ENCODE measurements around the gene FN1.

GRCh38 chr2:215391531-215391930, 44.3 kb downstream of the FN1 start:
- TF ChIP-seq POLR2AphosphoS5 (IDR thresholded peaks at IDR 0.05; ENCODE audit: low read depth, low read length) (no peak), POLR2A (IDR thresholded peaks at IDR 0.05; ENCODE audit: low read depth, low read length) (no peak)

Measured in GM12891 (cell line).